Measurements from ENCODE around the gene YTHDC2. TPM values are rescaled to one million over a fixed set of nuclear protein-coding genes. Genes with fewer than 3 reads are reported as not detected.

The YTHDC2 gene
- polyA plus RNA-seq, result 10 to 100 TPM in 2 of 4 donors, 1 to 10 TPM in 2; 8.1 to 25.8 (median 9.6) TPM
- long read RNA-seq, donor 1, full-length matches to known transcripts, result 1 of 1 reads
- long read RNA-seq, donor 1, partial matches to known transcripts, result 0 of 1 reads
- long read RNA-seq, donor 1, other reads (novel, unspliced or antisense), result 0 of 1 reads
- long read RNA-seq, donor 2, full-length matches to known transcripts, result 2 of 2 reads
- long read RNA-seq, donor 2, partial matches to known transcripts, result 0 of 2 reads
- long read RNA-seq, donor 2, other reads (novel, unspliced or antisense), result 0 of 2 reads
- long read RNA-seq, donor 3, result 0 reads
- long read RNA-seq, donor 4, result 0 reads
- long read RNA-seq, donor 5, full-length matches to known transcripts, result 1 of 1 reads
- long read RNA-seq, donor 5, partial matches to known transcripts, result 0 of 1 reads
- long read RNA-seq, donor 5, other reads (novel, unspliced or antisense), result 0 of 1 reads
- long read RNA-seq, donor 6, partial matches to known transcripts, result 8 of 9 reads
- long read RNA-seq, donor 6, other reads (novel, unspliced or antisense), result 0 of 9 reads
- long read RNA-seq, donor 7, result 0 reads
- long read RNA-seq, donor 8, result 0 reads
- long read RNA-seq, donor 9, result 0 reads
- long read RNA-seq, donor 10, full-length matches to known transcripts, result 2 of 2 reads
- long read RNA-seq, donor 10, partial matches to known transcripts, result 0 of 2 reads
- long read RNA-seq, donor 10, other reads (novel, unspliced or antisense), result 0 of 2 reads

- WGBS, 3 donors, result 0 to 1% (median 1%) methylated on average over 65 to 72 of the region's 72 CpGs
- Histone ChIP-seq H3K9me3 (ENCODE audit: control insufficient read depth in 2 of 2, insufficient read depth in 1 of 2, low read depth in 1 of 2, low read length in 1 of 2) (no peaks in the 10 kb centered on the region), H3K4me1 (ENCODE audit: control insufficient read depth in 3 of 3, insufficient read depth in 2 of 3, low read depth in 1 of 3, low read length in 2 of 3) (peaks cover 2 to 8% (median 3%) of the 10 kb centered on the region in 3 donors), H3K27ac (ENCODE audit: low read depth in 1 of 3, low read length in 2 of 3) (peak within 1 kb of the TSS; percentile 89 to 99 (median 95)), H3K4me3 (ENCODE audit: low read depth in 1 of 3, low read length in 3 of 3) (peak within 1 kb of the TSS; percentile 50 to 93 (median 61)), H3K36me3 (ENCODE audit: control insufficient read depth in 3 of 3, insufficient read depth in 2 of 3, low read depth in 1 of 3, low read length in 3 of 3) (peaks cover 0 to 4% (median 3%) of the 10 kb centered on the region in 3 donors), H3K27me3 (ENCODE audit: control insufficient read depth in 3 of 3, insufficient read depth in 3 of 3, low read length in 3 of 3) (no peaks in the 10 kb centered on the region)
- DNase-seq (peak; percentile 84 to 94), FAIRE-seq (no peak)
These were observed at the start of gene YTHDC2 for GRCh38 chr5:113513384-113514288. Gene YTHDC2 (plus strand): TSS chr5:113513694. CDS start chr5:113513896, 202 bp downstream.

GRCh38 chr5:113474100-113474728, 39.3 kb upstream of the YTHDC2 start:
- FAIRE-seq, result no peak
- WGBS, 3 donors, result 25 to 44% (median 34%) methylated on average over 5 of the region's 5 CpGs

GRCh38 chr5:113478691-113479090, 34.8 kb upstream of the YTHDC2 start:
- no peak for DNase-seq
- Histone ChIP-seq H3K4me3 (ENCODE audit: low read depth in 1 of 3, low read length in 3 of 3) (no peak overlapping the region), H3K9me3 (ENCODE audit: control insufficient read depth in 2 of 2, insufficient read depth in 1 of 2, low read depth in 1 of 2, low read length in 1 of 2) (no peaks in the 10 kb centered on the region), H3K27ac (ENCODE audit: low read depth in 1 of 3, low read length in 2 of 3) (no peak overlapping the region), H3K4me1 (ENCODE audit: control insufficient read depth in 3 of 3, insufficient read depth in 2 of 3, low read depth in 1 of 3, low read length in 2 of 3) (no peaks in the 10 kb centered on the region), H3K36me3 (ENCODE audit: control insufficient read depth in 3 of 3, insufficient read depth in 2 of 3, low read depth in 1 of 3, low read length in 3 of 3) (no peaks in the 10 kb centered on the region), H3K27me3 (ENCODE audit: control insufficient read depth in 3 of 3, insufficient read depth in 3 of 3, low read length in 3 of 3) (peaks cover 0 to 5% (median 0%) of the 10 kb centered on the region in 3 donors)
- WGBS, 3 donors, result 31 to 70% (median 58%) methylated on average over 3 of the region's 3 CpGs
- FAIRE-seq, result no peak

More at GRCh38 chr5:113474100-113474728, 39.3 kb upstream of the YTHDC2 start:
- no peak for DNase-seq
- Histone ChIP-seq H3K4me3 (ENCODE audit: low read depth in 1 of 3, low read length in 3 of 3) (no peak overlapping the region), H3K4me1 (ENCODE audit: control insufficient read depth in 3 of 3, insufficient read depth in 2 of 3, low read depth in 1 of 3, low read length in 2 of 3) (no peaks in the 10 kb centered on the region), H3K36me3 (ENCODE audit: control insufficient read depth in 3 of 3, insufficient read depth in 2 of 3, low read depth in 1 of 3, low read length in 3 of 3) (no peaks in the 10 kb centered on the region), H3K9me3 (ENCODE audit: control insufficient read depth in 2 of 2, insufficient read depth in 1 of 2, low read depth in 1 of 2, low read length in 1 of 2) (no peaks in the 10 kb centered on the region), H3K27me3 (ENCODE audit: control insufficient read depth in 3 of 3, insufficient read depth in 3 of 3, low read length in 3 of 3) (peaks cover 0 to 5% (median 0%) of the 10 kb centered on the region in 3 donors), H3K27ac (ENCODE audit: low read depth in 1 of 3, low read length in 2 of 3) (no peak overlapping the region)

GRCh38 chr5:113480243-113480642, 33.3 kb upstream of the YTHDC2 start:
- FAIRE-seq, result no peak
- WGBS, 3 donors, result 55 to 73% (median 57%) methylated on average over 5 of the region's 5 CpGs
- no peak for DNase-seq
- no peaks in the 10 kb centered on the region for H3K9me3 ChIP-seq (ENCODE audit: control insufficient read depth in 2 of 2, insufficient read depth in 1 of 2, low read depth in 1 of 2, low read length in 1 of 2)
- no peak overlapping the region for H3K4me3 ChIP-seq (ENCODE audit: low read depth in 1 of 3, low read length in 3 of 3)
- peaks cover 0 to 3% (median 2%) of the 10 kb centered on the region in 3 donors for H3K27me3 ChIP-seq (ENCODE audit: control insufficient read depth in 3 of 3, insufficient read depth in 3 of 3, low read length in 3 of 3)
- H3K27ac ChIP-seq (ENCODE audit: low read depth in 1 of 3, low read length in 2 of 3), result no peak overlapping the region
- no peaks in the 10 kb centered on the region for H3K4me1 ChIP-seq (ENCODE audit: control insufficient read depth in 3 of 3, insufficient read depth in 2 of 3, low read depth in 1 of 3, low read length in 2 of 3)
- H3K36me3 ChIP-seq (ENCODE audit: control insufficient read depth in 3 of 3, insufficient read depth in 2 of 3, low read depth in 1 of 3, low read length in 3 of 3), result no peaks in the 10 kb centered on the region

GRCh38 chr5:113487416-113487780, 26.1 kb upstream of the YTHDC2 start:
- WGBS, 3 donors, result 3 to 14% (median 6%) methylated on average over 18 of the region's 18 CpGs
- peak overlapping the region in 2 of 3 donors; percentile 56 to 58 for H3K4me3 ChIP-seq (ENCODE audit: low read depth in 1 of 3, low read length in 3 of 3)
- peaks cover 4 to 44% (median 15%) of the 10 kb centered on the region in 3 donors for H3K27me3 ChIP-seq (ENCODE audit: control insufficient read depth in 3 of 3, insufficient read depth in 3 of 3, low read length in 3 of 3)
- no peak overlapping the region for H3K27ac ChIP-seq (ENCODE audit: low read depth in 1 of 3, low read length in 2 of 3)
- FAIRE-seq (no peak), DNase-seq (peak in 1 of 2 donors; percentile 19)
- H3K36me3 ChIP-seq (ENCODE audit: control insufficient read depth in 3 of 3, insufficient read depth in 2 of 3, low read depth in 1 of 3, low read length in 3 of 3), result no peaks in the 10 kb centered on the region
- peaks cover 0 to 7% of the 10 kb centered on the region in 2 donors for H3K9me3 ChIP-seq (ENCODE audit: control insufficient read depth in 2 of 2, insufficient read depth in 1 of 2, low read depth in 1 of 2, low read length in 1 of 2)
- H3K4me1 ChIP-seq (ENCODE audit: control insufficient read depth in 3 of 3, insufficient read depth in 2 of 3, low read depth in 1 of 3, low read length in 2 of 3), result peaks cover 0 to 9% (median 6%) of the 10 kb centered on the region in 3 donors

- FAIRE-seq (no peak), DNase-seq (peak; percentile 25 to 85)
- 1 to 3% (median 3%) methylated on average over 68 to 86 of the region's 86 CpGs for WGBS, 3 donors
- Histone ChIP-seq H3K27ac (ENCODE audit: low read depth in 1 of 3, low read length in 2 of 3) (peak within 1 kb of the TSS in 2 of 3 donors; percentile 34 to 48), H3K36me3 (ENCODE audit: control insufficient read depth in 3 of 3, insufficient read depth in 2 of 3, low read depth in 1 of 3, low read length in 3 of 3) (no peaks in the 10 kb centered on the region), H3K4me3 (ENCODE audit: low read depth in 1 of 3, low read length in 3 of 3) (peak within 1 kb of the TSS; percentile 43 to 58 (median 56)), H3K9me3 (ENCODE audit: control insufficient read depth in 2 of 2, insufficient read depth in 1 of 2, low read depth in 1 of 2, low read length in 1 of 2) (peaks cover 0 to 7% of the 10 kb centered on the region in 2 donors), H3K27me3 (ENCODE audit: control insufficient read depth in 3 of 3, insufficient read depth in 3 of 3, low read length in 3 of 3) (peaks cover 4 to 44% (median 15%) of the 10 kb centered on the region in 3 donors), H3K4me1 (ENCODE audit: control insufficient read depth in 3 of 3, insufficient read depth in 2 of 3, low read depth in 1 of 3, low read length in 2 of 3) (peaks cover 0 to 9% (median 6%) of the 10 kb centered on the region in 3 donors)
These were observed 25.5 kb upstream of the YTHDC2 start, which contains the start of gene MCC for GRCh38 chr5:113487781-113488644. Gene MCC (minus strand): TSS chr5:113488453.

- Histone ChIP-seq H3K27me3 (ENCODE audit: control insufficient read depth in 3 of 3, insufficient read depth in 3 of 3, low read length in 3 of 3) (peaks cover 4 to 44% (median 15%) of the 10 kb centered on the region in 3 donors), H3K36me3 (ENCODE audit: control insufficient read depth in 3 of 3, insufficient read depth in 2 of 3, low read depth in 1 of 3, low read length in 3 of 3) (no peaks in the 10 kb centered on the region), H3K4me1 (ENCODE audit: control insufficient read depth in 3 of 3, insufficient read depth in 2 of 3, low read depth in 1 of 3, low read length in 2 of 3) (peaks cover 0 to 9% (median 6%) of the 10 kb centered on the region in 3 donors), H3K9me3 (ENCODE audit: control insufficient read depth in 2 of 2, insufficient read depth in 1 of 2, low read depth in 1 of 2, low read length in 1 of 2) (peaks cover 0 to 7% of the 10 kb centered on the region in 2 donors), H3K4me3 (ENCODE audit: low read depth in 1 of 3, low read length in 3 of 3) (peak overlapping the region; percentile 43 to 58 (median 56)), H3K27ac (ENCODE audit: low read depth in 1 of 3, low read length in 2 of 3) (peak overlapping the region in 1 of 3 donors; percentile 48)
- WGBS, 3 donors, result 10 to 16% (median 15%) methylated on average over 20 of the region's 20 CpGs
- FAIRE-seq, result no peak
- no peak for DNase-seq
These were observed 24.8 kb upstream of the YTHDC2 start for GRCh38 chr5:113488645-113489184.
